ENCODE results near the gene SPRR5.

GRCh38 chr1:152899883-152900282, 47.1 kb upstream of the SPRR5 start:
- TF ChIP-seq CTCF (conservative IDR thresholded peaks at IDR 0.05; ENCODE audit: low read depth in 2 of 2) (no peak), JUNB (IDR thresholded peaks at IDR 0.05; ENCODE audit: unreplicated experiment) (no peak), EZH2 (IDR thresholded peaks at IDR 0.05; ENCODE audit: low read depth, unreplicated experiment) (no peak), REST (IDR thresholded peaks at IDR 0.05; ENCODE audit: unreplicated experiment) (no peak), POLR2AphosphoS5 (IDR thresholded peaks at IDR 0.05; ENCODE audit: low read depth) (no peak), ETS1 (IDR thresholded peaks at IDR 0.05) (no peak)

Measured in GM23338 (cell line).